ENCODE data around the gene SIPA1L3. TPM values are rescaled to one million over a fixed set of nuclear protein-coding genes. Genes with fewer than 3 reads are reported as not detected.

Gene SIPA1L3
- total and polyA plus RNA-seq, 9 of the 15 experiments (the other 6 are each of a cell fraction or from before 2014, with no cell fraction given), result 0.01 to 6.1 (median 2.5) TPM

- TF ChIP-seq MBD2 (IDR thresholded peaks at IDR 0.05; ENCODE audit: borderline replicate concordance, low read depth) (no peak), FOS (IDR thresholded peaks at IDR 0.05; ENCODE audit: extremely low read depth, insufficient read length) (no peak), RBM25 (IDR thresholded peaks at IDR 0.05; ENCODE audit: low read depth, low read length, severe bottlenecking) (no peak), ZNF444 (CRISPR knock-in tag; IDR thresholded peaks at IDR 0.05) (no peak), POLR2AphosphoS2 (IDR thresholded peaks at IDR 0.05; ENCODE audit: low read length) (no peak), ESRRA (IDR thresholded peaks at IDR 0.05; ENCODE audit: borderline replicate concordance, low read depth) (no peak)
- TF ChIP-seq, protein P1, sequence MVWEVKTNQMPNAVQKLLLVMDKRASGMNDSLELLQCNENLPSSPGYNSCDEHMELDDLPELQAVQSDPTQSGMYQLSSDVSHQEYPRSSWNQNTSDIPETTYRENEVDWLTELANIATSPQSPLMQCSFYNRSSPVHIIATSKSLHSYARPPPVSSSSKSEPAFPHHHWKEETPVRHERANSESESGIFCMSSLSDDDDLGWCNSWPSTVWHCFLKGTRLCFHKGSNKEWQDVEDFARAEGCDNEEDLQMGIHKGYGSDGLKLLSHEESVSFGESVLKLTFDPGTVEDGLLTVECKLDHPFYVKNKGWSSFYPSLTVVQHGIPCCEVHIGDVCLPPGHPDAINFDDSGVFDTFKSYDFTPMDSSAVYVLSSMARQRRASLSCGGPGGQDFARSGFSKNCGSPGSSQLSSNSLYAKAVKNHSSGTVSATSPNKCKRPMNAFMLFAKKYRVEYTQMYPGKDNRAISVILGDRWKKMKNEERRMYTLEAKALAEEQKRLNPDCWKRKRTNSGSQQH (CRISPR knock-in tag; IDR thresholded peaks at IDR 0.05), result no peak
- TF ChIP-seq, protein P2, sequence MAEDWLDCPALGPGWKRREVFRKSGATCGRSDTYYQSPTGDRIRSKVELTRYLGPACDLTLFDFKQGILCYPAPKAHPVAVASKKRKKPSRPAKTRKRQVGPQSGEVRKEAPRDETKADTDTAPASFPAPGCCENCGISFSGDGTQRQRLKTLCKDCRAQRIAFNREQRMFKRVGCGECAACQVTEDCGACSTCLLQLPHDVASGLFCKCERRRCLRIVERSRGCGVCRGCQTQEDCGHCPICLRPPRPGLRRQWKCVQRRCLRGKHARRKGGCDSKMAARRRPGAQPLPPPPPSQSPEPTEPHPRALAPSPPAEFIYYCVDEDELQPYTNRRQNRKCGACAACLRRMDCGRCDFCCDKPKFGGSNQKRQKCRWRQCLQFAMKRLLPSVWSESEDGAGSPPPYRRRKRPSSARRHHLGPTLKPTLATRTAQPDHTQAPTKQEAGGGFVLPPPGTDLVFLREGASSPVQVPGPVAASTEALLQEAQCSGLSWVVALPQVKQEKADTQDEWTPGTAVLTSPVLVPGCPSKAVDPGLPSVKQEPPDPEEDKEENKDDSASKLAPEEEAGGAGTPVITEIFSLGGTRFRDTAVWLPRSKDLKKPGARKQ (CRISPR knock-in tag; IDR thresholded peaks at IDR 0.05), result no peak
- TF ChIP-seq, protein P3, sequence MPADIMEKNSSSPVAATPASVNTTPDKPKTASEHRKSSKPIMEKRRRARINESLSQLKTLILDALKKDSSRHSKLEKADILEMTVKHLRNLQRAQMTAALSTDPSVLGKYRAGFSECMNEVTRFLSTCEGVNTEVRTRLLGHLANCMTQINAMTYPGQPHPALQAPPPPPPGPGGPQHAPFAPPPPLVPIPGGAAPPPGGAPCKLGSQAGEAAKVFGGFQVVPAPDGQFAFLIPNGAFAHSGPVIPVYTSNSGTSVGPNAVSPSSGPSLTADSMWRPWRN (IDR thresholded peaks at IDR 0.05; ENCODE audit: low read depth), result no peak
- TF ChIP-seq, protein P4, sequence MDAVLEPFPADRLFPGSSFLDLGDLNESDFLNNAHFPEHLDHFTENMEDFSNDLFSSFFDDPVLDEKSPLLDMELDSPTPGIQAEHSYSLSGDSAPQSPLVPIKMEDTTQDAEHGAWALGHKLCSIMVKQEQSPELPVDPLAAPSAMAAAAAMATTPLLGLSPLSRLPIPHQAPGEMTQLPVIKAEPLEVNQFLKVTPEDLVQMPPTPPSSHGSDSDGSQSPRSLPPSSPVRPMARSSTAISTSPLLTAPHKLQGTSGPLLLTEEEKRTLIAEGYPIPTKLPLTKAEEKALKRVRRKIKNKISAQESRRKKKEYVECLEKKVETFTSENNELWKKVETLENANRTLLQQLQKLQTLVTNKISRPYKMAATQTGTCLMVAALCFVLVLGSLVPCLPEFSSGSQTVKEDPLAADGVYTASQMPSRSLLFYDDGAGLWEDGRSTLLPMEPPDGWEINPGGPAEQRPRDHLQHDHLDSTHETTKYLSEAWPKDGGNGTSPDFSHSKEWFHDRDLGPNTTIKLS (IDR thresholded peaks at IDR 0.05; ENCODE audit: borderline replicate concordance, low read depth), result no peak
- TF ChIP-seq, protein P5, sequence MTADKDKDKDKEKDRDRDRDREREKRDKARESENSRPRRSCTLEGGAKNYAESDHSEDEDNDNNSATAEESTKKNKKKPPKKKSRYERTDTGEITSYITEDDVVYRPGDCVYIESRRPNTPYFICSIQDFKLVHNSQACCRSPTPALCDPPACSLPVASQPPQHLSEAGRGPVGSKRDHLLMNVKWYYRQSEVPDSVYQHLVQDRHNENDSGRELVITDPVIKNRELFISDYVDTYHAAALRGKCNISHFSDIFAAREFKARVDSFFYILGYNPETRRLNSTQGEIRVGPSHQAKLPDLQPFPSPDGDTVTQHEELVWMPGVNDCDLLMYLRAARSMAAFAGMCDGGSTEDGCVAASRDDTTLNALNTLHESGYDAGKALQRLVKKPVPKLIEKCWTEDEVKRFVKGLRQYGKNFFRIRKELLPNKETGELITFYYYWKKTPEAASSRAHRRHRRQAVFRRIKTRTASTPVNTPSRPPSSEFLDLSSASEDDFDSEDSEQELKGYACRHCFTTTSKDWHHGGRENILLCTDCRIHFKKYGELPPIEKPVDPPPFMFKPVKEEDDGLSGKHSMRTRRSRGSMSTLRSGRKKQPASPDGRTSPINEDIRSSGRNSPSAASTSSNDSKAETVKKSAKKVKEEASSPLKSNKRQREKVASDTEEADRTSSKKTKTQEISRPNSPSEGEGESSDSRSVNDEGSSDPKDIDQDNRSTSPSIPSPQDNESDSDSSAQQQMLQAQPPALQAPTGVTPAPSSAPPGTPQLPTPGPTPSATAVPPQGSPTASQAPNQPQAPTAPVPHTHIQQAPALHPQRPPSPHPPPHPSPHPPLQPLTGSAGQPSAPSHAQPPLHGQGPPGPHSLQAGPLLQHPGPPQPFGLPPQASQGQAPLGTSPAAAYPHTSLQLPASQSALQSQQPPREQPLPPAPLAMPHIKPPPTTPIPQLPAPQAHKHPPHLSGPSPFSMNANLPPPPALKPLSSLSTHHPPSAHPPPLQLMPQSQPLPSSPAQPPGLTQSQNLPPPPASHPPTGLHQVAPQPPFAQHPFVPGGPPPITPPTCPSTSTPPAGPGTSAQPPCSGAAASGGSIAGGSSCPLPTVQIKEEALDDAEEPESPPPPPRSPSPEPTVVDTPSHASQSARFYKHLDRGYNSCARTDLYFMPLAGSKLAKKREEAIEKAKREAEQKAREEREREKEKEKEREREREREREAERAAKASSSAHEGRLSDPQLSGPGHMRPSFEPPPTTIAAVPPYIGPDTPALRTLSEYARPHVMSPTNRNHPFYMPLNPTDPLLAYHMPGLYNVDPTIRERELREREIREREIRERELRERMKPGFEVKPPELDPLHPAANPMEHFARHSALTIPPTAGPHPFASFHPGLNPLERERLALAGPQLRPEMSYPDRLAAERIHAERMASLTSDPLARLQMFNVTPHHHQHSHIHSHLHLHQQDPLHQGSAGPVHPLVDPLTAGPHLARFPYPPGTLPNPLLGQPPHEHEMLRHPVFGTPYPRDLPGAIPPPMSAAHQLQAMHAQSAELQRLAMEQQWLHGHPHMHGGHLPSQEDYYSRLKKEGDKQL (CRISPR knock-in tag; IDR thresholded peaks at IDR 0.05; ENCODE audit: borderline replicate concordance), result no peak
Measured at GRCh38 chr19:37954421-37954874, 47.4 kb downstream of the SIPA1L3 start (continued).

All from K562 (cell line).